ENCODE data around the gene SNTA1. TPM values are rescaled to one million over a fixed set of nuclear protein-coding genes. Genes with fewer than 3 reads are reported as not detected.

SNTA1 gene
- total and polyA plus RNA-seq, 2 of the 13 experiments (the other 11 are each of a cell fraction or from before 2014, with no cell fraction given), result 16.4 to 18.3 TPM

DNA sequence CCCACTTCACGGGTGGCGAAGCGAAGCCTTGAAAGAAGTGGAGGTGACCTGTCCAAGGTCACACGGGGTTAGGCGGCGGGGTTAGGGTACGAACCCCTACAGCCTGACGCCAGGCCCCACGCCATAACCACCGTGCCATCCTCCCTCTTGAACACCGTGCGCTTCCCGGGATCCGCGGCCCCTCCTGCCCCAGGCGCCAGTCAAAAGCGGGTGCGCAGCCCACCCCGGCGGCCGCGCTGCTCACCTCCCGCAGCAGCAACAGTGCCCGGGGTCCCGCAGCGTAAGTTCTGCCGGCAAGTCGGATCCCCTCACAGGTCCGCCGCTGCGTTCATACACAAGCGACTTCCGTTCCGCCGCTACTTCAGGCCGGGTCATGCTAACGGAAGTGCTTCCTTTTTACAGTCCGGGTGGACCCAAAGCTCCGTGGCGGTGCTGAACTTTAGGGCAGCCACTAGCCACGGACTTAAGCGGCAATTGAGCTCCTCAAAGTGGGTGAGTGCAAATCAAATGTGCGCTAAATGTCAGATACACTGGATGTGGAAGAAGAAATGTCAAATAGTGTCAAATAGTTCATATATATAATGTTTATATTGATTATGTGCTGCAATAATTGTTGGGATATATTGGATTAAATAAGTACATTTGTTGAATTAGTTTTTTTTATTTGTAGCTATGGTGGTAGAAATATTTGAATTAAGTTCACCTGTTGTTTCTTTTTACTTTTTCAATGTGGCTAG, 42.2 kb downstream of the SNTA1 start, which contains the start of gene CDK5RAP1 (continued):
- TF ChIP-seq FOXP1 (IDR thresholded peaks at IDR 0.05), result no peak
- TF ChIP-seq FOXP1 (CRISPR knock-in tag; IDR thresholded peaks at IDR 0.05), result peak; percentile 60; the same call in 1 of the 2 replicates
- TF ChIP-seq ZNF484 (CRISPR knock-in tag; IDR thresholded peaks at IDR 0.05; ENCODE audit: borderline replicate concordance, low read depth), result no peak
- TF ChIP-seq MTF2 (CRISPR knock-in tag; IDR thresholded peaks at IDR 0.05; ENCODE audit: borderline replicate concordance), result peak; percentile 99
- TF ChIP-seq E2F1 (CRISPR knock-in tag; IDR thresholded peaks at IDR 0.05), result peak; percentile 77
- TF ChIP-seq CSRNP1 (CRISPR knock-in tag; IDR thresholded peaks at IDR 0.05), result peak; percentile 98; the same call in 1 of the 2 replicates
- no peak for TF ChIP-seq ZNF30 (CRISPR knock-in tag; IDR thresholded peaks at IDR 0.05)
- peak; percentile 98 for TF ChIP-seq TFDP2 (CRISPR knock-in tag; IDR thresholded peaks at IDR 0.05)
- peak; percentile 81 for TF ChIP-seq ZFAT (CRISPR knock-in tag; conservative IDR thresholded peaks at IDR 0.05)
- TF ChIP-seq, protein P1, sequence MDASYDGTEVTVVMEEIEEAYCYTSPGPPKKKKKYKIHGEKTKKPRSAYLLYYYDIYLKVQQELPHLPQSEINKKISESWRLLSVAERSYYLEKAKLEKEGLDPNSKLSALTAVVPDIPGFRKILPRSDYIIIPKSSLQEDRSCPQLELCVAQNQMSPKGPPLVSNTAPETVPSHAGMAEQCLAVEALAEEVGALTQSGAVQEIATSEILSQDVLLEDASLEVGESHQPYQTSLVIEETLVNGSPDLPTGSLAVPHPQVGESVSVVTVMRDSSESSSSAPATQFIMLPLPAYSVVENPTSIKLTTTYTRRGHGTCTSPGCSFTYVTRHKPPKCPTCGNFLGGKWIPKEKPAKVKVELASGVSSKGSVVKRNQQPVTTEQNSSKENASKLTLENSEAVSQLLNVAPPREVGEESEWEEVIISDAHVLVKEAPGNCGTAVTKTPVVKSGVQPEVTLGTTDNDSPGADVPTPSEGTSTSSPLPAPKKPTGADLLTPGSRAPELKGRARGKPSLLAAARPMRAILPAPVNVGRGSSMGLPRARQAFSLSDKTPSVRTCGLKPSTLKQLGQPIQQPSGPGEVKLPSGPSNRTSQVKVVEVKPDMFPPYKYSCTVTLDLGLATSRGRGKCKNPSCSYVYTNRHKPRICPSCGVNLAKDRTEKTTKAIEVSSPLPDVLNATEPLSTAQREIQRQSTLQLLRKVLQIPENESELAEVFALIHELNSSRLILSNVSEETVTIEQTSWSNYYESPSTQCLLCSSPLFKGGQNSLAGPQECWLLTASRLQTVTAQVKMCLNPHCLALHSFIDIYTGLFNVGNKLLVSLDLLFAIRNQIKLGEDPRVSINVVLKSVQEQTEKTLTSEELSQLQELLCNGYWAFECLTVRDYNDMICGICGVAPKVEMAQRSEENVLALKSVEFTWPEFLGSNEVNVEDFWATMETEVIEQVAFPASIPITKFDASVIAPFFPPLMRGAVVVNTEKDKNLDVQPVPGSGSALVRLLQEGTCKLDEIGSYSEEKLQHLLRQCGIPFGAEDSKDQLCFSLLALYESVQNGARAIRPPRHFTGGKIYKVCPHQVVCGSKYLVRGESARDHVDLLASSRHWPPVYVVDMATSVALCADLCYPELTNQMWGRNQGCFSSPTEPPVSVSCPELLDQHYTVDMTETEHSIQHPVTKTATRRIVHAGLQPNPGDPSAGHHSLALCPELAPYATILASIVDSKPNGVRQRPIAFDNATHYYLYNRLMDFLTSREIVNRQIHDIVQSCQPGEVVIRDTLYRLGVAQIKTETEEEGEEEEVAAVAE (CRISPR knock-in tag; IDR thresholded peaks at IDR 0.05; ENCODE audit: borderline replicate concordance), result peak; percentile 97
- TF ChIP-seq YEATS2 (CRISPR knock-in tag; IDR thresholded peaks at IDR 0.05; ENCODE audit: borderline replicate concordance), result peak; percentile 100
- TF ChIP-seq HMGXB4 (CRISPR knock-in tag; IDR thresholded peaks at IDR 0.05; ENCODE audit: borderline replicate concordance in 1 of 2, low read depth in 1 of 2), result peak; percentile 100
- TF ChIP-seq ZNF883 (CRISPR knock-in tag; IDR thresholded peaks at IDR 0.05; ENCODE audit: not compliant biosample characterization), result peak; percentile 82
- TF ChIP-seq MAFG (CRISPR knock-in tag; IDR thresholded peaks at IDR 0.05), result 0 out of 2 replicates have a peak, but pooled peaks have one; percentile 41
- TF ChIP-seq ZNF770 (CRISPR knock-in tag; IDR thresholded peaks at IDR 0.05), result peak; percentile 19; the same call in 1 of the 2 replicates
